SIG-M5 (cell line): ENCODE results near the gene YPEL4.
"Not testable (repeated sequence)": the region's sequence is repeated elsewhere in the genome, so short reads cannot be mapped to it uniquely, and the experiment has no call there.

Source experiments
- DNase-seq: peaks from one replicate; lab custom pipeline; 2025; lab: John Stamatoyannopoulos, UW

Gene YPEL4, protein sequence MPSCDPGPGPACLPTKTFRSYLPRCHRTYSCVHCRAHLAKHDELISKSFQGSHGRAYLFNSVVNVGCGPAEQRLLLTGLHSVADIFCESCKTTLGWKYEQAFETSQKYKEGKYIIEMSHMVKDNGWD

DNA sequence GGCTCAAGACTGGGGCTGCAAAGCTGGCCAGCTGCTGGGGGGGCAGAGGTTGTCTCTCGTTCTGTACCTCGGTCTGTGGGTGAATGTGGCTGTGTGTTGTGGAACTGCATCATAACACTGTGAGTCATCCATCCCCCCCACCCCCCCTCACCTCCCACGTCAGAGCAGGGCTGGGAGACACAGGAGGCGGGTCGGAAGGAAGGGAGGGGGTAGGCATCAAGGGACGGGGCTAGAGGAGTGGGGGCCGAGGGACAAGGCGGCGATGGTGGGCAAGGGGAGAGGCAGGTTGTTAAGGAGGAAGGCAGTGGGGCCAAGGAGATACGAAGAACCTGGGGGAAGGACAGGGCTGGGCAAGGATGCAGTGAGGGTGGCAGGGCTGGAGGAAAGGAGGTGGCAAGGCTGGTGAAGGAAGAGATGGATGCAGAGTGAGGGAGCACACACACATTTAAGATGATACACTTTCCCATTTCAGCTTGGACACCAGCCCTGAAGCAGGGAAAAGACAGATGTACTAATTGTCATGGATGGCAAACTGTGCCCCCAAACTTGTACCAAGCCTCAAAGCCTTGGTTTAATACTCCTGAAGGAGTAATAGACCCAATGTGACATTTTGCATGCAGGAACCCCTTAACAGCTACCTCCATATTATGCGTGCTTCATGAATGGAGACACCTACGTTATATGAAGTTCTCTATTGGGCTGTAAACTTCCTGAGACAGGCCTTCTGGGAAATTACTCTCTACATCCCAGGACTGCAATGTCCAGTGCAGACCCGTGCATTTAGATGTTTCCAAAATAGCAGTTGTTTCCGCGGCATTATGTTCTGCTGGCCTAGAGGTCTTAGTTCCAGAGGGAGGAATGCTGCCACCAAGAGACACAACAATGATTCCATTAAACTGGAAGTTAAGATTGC, at the start of gene YPEL4:
YPEL4 (minus strand) TSS at position 87 of the 913 bp plus-strand sequence. CDS start 2,805 bp downstream, outside the sequence.
- no peak for DNase-seq

DNA sequence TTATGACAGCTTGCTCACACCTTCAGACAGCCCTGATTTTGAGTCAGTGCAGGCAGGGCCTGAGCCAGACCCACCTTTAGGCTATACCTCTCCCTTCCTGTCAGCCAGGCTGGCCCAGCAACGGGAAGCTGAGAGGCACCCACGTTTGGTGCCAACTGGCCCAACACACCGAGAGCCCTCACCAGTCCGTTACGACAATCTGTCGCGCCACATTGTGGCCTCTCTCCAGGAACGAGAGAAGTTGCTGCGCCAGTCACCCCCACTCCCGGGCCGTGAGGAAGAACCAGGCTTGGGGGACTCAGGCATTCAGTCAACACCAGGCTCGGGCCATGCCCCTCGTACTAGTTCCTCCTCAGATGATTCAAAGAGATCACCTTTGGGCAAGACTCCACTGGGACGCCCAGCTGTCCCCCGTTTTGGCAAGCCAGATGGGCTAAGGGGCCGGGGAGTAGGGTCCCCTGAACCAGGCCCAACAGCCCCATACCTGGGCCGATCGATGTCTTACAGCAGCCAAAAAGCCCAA, 49.2 kb upstream of the YPEL4 start:
- DNase-seq, result no peak

DNA sequence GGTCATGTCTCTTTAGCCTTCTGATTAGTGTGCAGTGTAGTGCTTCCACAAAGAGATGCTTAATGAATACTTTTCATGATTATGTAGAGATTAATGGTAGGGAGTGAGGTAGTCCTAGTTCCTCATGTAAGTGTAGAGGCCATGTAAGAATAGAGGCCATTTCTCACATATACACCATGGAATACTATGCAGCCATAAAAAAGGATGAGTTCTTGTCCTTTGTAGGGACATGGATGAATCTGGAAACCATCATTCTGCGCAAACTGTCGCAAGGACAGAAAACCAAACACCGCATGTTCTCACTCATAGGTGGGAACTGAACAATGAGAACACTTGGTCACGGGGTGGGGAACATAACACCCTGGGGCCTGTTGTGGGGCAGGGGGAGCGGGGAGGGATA, 40.8 kb upstream of the YPEL4 start:
- not testable (repeated sequence) for DNase-seq

DNA sequence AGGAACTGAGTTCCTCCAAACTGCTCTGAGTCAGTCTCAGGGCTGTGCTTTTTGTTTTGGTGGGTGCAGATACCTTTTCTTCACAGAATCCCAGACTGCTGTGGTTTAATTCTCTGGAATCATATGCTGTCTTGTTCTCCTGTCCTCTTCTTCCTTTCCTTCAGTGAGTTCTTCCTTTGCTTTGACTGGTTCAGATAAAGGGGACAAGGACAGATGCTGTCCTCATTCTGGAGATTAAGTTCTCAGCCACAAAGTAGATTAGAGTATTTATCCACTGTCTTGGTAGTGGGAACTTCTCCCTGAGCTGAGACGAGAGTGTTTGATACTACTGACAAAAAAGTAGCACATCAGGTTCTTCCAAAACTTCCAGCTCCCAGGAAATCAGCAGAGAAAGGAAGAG, 31.5 kb upstream of the YPEL4 start:
- no peak for DNase-seq

DNA sequence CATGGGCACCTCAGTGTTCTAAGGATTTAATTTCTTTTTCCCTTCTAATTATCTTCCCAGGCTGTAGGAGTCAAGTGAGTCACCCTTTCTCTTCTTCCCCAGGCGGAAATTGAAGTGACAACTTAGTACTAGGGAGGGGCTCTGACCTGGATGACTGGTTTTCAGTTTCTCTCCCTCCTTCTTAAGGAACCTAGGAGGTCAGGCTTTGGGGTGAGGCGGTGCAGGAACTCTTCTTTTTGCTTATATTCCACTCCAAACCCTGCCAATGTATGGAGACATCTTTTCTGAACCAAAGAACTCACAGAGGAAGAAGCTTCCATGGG, 30.8 kb upstream of the YPEL4 start:
- DNase-seq, result no peak

DNA sequence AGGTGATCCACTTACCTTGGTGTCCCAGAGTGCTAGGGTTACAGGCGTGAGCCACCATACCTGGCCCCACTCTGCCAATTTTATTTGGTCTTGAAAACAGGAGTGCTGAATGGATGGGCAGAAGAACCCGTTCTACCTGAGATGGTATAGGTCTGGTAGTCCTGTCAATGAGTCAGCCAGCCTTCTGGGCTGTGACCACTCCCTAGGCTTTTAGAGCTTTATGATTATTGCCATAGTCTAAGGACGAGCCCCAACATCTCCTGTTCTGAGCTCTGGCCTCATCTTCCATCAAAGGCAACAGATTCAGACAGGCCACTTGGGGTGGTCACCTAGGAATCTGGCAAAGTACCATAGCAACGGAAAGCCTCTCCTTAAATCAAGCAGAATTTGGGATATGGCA, 29.7 kb upstream of the YPEL4 start:
- DNase-seq, result no peak

DNA sequence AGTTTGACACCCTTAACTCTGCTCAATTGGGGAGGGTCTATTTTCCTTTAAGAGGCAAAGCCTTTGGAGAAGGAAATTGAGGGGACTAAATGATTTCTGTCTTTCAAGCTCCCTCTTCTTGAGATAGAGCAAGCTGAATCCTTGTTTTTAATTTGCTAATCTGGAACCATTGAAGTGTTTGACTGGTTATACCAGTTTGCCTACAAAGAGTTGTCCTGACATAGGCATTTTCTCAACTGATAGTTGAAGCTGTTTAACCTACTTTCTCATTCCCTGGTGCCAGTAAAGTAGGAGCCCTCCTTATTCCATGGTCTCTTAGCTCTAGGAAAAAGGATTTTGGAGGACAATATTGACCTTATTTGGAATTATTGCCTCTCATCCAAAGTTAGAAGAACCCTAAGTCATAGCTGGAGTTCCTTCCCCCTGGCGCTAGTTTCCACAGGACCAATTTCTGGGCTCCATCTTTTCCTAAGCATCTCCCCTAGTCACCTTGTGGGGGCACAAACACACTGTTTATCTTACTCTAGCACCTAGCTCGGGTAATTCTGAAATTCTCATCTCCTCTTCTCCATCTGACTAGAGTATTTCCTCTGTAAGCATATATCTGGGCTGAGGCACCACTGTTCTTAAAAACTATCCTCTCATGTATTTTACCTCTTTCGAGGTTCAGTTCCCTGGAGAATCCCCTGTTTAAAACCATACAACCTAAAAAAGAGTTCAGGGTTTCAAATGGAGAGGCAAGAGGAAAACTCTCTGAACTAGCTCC, 25.6 kb upstream of the YPEL4 start:
- DNase-seq, result no peak

DNA sequence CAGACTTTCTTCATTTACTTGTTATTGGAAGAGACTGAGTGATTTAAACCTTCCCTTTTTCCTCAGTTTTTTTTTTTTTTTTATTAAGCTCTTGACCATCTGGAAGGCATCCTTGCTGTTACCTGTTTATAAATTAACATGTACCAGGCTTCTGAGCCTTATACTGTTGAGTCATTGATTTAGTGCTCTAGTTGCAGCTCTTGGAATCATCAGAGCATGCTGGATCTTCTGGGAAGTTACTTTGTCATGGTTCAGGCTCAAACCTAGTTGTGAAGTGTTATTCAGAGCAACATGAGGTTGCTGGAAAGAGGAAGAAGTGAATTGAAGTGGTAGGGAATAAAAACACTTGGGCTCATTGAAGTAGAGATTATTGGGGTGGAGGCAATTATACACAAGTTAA, 24.5 kb upstream of the YPEL4 start:
- DNase-seq, result no peak

DNA sequence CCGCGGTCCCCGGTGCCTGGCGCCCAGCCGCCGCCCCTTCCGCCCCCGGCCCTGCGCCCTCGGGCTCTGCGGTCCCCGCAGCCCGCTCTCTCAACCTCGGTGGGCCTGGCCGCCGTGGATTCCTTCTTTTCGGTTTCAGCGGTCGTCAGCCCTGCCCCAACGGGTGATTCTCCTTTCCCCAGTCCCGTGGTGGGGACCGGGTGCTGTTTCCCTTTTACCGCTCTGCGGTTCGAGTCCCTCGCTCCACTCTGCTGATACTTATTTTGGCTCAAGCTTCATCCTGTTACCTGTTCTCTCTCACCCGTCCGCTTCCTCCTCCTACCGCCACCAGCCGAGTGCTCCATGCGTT, 18.7 kb upstream of the YPEL4 start:
- DNase-seq, result no peak

DNA sequence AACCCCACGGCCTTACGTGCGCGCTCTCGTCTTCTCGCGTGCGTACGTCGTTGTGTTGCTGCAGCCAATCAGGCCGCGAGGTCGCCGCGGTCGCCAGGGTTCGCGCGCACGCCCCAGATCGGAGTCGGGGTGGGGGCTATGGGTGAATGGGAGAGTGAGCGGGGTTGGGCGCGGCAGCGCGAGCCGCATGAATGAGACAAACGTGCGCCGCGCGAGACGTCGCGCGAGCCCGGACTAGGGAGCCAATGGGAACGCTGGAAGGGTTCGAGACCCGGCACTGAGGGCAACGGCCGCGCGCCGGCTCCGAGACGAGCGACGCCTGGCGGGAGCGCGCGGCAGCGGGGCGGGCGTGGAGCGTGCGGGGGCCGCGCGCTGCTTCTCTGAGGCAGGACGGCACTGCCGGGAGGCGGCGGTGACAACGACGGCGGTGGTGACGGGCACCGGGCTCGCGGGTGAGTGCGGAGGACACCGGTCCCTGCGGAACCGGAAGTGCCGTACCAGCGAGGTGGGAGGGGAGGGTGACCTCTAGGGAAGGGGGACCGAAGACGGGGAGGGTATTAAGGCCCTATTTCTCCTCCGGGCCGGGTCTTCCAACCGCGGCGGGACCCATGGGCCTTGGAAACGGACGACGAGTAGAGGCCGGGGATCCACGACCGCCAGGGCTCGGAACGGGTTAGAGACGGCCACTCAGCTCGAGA, 18.2 kb upstream of the YPEL4 start, which contains the start of gene ZDHHC5:
ZDHHC5 (plus strand) TSS at position 379 of the 698 bp plus-strand sequence. CDS start 4,977 bp downstream, outside the sequence.
- peak; percentile 87 for DNase-seq

DNA sequence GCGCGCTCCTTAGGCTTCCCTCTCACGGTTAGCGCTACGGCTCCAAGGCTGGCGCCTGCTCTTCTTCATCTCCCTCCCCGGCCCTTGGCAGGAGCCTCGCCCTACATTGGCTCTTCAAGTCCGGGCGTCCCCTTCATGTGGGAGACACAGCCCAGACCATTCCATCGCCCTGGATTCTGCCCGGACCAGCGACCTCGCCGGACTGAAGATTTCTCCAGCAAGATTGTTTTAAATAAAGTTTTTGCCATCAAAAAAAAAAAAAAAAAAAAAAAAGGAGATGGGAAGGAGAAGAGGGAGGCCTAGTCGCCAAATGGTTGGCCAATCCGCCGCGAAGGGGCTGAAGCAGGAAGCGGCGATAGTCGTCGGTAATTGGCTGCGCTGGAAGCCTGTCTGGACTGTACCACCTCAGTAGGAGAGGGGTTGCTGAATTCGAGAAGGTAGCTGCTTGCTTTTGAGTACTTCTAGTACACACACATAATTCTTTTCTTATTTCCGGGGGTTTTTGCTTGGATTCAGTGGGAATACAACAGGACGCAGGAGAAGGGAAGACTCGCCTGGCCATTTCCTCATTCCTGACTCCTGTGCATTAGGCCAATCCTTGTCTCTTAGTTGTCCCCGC, 17.5 kb upstream of the YPEL4 start:
- peak; percentile 83 for DNase-seq

DNA sequence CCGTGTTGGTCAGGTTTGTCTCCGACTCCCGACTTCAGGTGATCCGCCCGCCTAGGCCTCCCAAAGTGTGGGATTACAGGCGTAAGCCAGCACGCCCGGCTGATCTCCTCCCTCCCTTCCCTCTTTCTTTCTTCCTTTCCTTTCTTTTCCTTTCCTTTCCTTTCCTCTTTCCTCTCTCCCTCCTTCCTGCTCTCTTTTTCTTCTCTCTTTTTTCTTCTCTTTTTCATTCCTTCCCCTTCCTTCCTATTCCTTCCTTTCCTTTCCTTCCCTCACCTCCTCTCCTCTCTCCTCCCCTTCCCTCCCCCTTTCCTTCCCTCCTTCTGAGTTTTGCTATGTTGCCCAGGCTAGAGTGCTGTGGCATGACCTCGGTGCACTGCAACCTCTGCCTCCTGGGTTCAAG, 14.3 kb upstream of the YPEL4 start:
- no peak for DNase-seq

DNA sequence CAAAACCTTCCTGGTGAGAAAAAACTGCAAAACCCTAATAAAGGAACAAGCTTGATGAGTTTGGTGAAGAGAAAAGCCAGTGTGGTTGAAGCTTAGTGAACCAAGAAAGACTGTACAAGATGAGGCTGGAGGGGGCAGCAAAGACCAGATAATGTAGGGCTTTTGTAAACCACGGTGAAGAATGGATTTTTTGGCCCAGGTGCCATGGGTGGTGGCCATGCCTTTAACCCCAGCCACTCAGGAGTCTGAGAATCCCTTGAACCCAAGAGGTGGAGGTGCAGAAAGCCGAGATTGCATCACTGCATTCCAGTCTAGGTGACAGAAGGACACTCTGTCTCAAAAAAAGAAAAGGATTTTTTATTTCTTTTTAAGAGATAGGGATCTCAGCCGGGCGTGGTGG, 13.2 kb upstream of the YPEL4 start:
- DNase-seq, result no peak

DNA sequence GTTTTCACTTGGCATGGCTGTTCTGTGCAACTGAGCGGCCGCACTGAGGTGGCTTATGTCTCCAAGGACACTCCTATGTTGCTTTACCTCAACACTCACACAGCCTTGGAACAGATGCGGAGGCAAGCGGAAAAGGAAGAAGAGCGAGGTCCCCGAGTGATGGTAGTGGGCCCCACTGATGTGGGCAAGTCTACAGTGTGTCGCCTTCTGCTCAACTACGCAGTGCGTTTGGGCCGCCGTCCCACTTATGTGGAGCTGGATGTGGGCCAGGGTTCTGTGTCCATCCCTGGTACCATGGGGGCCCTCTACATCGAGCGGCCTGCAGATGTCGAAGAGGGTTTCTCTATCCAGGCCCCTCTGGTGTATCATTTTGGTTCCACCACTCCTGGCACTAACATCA, 10.0 kb upstream of the YPEL4 start:
- no peak for DNase-seq

DNA sequence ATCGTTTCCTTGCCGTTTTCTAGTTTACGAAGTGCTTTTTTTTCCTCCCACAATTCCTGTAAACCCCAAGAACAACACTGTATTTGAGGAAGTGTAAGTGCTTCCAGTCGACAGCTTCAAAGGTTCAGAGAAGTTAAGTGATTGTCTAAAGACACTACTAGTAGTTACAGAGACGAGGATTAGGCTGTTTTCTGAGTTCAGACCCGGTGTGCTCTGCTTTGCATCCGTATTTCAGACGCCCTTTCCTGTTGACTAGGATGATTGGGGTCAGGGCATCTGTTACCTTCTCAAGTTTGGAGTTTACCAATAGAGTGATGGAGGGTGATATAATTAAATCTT, 8.3 kb upstream of the YPEL4 start:
- DNase-seq, result no peak

DNA sequence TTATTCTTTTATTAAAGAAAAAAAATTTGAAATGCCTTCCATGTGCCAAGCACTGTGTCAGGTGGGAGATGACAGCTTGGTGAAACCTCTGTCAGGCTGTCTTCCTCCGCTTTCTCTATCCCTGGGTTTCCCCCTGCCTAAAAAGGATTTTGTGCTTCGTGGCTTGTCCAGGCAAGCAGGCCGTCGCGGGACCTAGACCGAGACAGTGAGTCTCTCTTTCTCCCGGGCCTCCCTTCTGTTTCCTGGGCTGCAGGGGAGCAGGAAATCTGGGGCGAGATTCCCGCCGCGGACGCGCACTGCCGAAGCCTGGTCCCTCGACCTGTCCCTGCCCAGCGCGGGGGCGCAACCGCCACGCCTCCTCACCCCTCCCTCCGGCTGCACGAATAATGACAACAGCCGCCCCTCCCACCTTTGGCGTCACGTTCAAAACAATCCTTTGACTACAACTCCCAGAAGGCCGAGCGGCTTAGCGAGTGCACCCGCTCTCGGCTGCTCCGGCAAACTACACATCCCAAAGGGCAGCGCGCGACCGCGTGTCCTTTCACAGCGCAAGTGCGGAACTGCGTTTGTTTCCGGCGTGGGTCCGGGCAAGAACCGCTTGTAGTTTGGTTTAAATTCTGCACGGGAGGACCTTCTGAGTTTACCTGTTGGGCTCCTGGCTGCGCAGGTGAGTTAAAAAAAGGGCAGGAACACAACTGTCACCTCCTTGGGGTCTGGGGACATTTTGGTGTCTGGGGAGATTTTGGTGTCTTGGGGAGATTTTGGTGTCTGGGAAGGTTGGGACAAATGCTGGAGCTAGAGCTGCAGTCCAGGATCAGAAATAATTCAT, 7.7 kb upstream of the YPEL4 start, which contains the start of gene CLP1:
CLP1 (plus strand) TSS at position 569 of the 829 bp plus-strand sequence. CDS start 1,715 bp downstream, outside the sequence.
- DNase-seq, result peak; percentile 69

DNA sequence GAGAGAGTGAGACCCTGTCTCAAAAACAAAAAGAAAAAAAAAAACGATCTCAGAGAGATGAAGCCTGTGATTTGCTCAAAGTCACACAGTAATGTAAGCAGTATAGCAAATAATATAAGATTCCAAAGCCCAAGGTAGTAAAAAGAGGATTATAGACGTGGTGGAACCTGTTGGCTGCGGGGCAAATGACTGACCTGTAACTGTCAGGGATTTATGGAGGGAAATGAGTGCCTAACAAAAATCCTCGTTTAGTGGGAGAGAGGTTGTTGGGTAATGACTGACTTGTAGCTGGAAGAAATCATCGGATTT, 7.1 kb upstream of the YPEL4 start:
- no peak for DNase-seq

DNA sequence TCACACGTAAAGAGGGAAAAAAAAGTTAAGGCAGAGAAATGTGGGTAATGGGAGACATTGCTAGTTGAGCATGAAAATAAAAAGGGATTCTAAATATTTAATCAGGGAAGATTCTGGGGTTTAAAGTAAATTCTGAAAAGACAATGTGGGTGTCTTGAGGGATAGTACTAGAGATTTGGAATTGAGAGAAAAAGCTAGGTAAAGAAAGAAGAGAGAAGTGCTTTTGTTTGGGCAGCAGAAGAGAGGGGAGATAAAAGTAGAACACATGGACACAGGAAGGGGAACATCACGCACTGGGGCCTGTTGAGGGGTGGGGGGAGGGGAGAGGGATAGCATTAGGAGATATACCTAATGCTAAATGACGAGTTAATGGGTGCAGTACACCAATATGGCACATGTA, 3.5 kb upstream of the YPEL4 start:
- DNase-seq, result no peak

DNA sequence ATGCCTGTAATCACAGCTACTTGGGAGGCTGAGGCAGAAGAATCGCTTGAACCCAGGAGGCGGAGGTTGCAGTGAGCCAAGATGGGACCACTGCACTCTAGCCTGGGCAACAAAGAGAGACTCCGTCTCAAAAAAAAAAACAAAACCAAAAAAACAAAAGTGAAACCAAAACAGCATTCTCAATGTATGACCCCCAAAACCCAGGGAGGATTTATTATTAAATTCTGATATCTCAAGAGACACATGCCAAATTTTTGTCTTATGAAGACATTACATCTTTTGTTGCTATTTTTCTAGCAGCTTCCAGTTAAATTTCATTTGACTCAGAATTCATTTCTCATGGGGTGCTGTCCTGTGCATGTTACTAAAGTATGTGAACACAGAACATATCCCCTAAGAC, 3.0 kb upstream of the YPEL4 start:
- no peak for DNase-seq

DNA sequence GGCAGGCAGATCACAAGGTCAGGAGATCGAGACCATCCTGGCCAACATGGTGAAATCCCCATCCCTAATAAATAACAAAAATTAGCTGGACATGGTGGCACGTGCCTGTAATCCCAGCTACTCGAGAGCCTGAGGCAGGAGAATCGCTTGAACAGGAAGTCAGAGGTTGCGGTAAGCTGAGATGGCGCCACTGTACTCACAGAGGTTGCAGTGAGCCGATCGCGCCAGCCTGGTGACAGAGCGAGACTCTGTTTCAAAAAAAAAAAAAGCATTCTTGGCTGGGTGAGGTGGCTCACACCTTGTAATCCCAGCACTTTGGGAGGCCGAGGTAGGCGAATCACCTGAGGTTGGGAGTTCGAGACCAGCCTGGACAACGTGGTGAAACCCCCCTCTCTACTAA, 2.5 kb upstream of the YPEL4 start:
- not testable (repeated sequence) for DNase-seq

DNA sequence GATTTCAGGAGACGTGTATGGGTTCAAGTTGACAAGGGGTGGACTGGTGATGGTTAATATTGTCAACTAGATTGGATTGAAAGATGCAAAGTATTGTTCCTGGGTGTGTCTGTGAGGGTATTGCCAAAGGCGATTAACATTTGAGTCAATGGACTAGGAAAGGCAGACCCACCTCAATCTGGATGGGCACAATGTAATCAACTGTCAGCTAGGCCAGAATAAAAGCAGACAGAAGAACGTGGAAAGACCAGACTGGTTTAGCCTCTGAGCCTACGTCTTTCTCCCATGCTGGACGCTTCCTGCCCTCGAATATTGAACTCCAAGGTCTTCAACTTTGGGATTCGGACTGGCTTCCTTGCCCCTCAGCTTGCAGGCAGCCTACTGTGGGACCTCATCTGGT, 1.7 kb upstream of the YPEL4 start:
- DNase-seq, result no peak
